LNCaP clone FGC (cell line): ENCODE results near the gene ATRN.

Source experiments
- DNase-seq: peaks from one replicate; pipeline ENCODE4 v3.0.0-alpha.2; 2011; ENCODE audit warnings: low read depth
- H3K4me3 ChIP-seq: 2 replicates; pipeline ENCODE4 v1.5.1; 2011; ENCODE audit warnings: mild to moderate bottlenecking, low read depth, low read length, control low read depth
- TF ChIP-seq, protein P1 (sequence below): IDR thresholded peaks from 2 replicates; pipeline ENCODE4 v1.5.1; 2012; ENCODE audit warnings: mild to moderate bottlenecking; ENCODE audit not compliant: control insufficient read depth, insufficient read depth; ENCODE audit errors: extremely low read depth

Gene ATRN

DNA sequence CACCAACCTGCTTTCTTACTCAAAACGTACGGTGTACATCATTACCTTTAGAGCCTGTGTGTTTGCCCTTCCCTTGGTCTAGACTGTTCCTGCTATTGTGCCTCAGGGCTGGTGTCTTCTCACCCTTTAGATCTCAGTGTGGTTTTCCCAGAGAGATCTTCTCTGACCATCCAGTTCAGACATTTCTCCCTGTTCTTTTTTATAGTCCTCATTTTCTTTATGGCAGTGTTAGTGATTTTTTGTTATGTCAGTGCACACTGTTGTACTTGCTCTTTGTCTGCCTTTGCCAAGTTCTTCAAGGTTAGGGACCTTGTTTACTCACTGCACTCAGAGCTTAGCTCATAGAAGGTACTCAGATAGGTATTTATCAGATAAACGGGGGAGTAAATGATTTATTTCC, 82.8 kb downstream of the ATRN start:
- TF ChIP-seq, protein P1, sequence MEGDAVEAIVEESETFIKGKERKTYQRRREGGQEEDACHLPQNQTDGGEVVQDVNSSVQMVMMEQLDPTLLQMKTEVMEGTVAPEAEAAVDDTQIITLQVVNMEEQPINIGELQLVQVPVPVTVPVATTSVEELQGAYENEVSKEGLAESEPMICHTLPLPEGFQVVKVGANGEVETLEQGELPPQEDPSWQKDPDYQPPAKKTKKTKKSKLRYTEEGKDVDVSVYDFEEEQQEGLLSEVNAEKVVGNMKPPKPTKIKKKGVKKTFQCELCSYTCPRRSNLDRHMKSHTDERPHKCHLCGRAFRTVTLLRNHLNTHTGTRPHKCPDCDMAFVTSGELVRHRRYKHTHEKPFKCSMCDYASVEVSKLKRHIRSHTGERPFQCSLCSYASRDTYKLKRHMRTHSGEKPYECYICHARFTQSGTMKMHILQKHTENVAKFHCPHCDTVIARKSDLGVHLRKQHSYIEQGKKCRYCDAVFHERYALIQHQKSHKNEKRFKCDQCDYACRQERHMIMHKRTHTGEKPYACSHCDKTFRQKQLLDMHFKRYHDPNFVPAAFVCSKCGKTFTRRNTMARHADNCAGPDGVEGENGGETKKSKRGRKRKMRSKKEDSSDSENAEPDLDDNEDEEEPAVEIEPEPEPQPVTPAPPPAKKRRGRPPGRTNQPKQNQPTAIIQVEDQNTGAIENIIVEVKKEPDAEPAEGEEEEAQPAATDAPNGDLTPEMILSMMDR = no peak
- no peak overlapping the region for H3K4me3 ChIP-seq
- no peak for DNase-seq

DNA sequence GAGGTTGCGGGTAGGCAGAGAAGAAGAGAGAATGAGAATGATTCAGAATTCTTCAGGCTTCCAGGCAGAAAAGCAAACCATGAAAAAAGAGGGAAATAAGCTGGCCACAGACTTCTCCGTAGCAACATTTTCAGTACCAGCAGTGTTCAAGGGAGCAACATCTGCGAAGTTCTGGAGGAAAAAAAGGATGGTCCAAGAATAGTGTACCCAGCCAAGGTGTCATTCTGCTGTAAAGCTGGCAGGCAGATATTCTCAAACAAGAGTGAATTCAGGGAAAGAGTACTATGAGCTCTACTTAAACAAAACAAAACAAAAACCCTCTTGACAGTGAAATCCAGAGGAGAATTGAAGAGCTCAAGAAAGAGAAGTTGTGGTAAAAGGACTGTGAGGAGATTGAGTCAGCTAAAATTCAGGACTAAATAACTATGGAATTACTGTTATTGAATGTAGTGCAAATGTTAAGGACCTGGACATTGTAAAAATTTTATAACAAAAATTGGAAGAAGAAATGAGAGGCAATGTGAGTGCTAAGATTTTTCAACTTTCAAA, 86.5 kb downstream of the ATRN start:
- H3K4me3 ChIP-seq = no peak overlapping the region
- TF ChIP-seq, protein P1 = no peak

DNA sequence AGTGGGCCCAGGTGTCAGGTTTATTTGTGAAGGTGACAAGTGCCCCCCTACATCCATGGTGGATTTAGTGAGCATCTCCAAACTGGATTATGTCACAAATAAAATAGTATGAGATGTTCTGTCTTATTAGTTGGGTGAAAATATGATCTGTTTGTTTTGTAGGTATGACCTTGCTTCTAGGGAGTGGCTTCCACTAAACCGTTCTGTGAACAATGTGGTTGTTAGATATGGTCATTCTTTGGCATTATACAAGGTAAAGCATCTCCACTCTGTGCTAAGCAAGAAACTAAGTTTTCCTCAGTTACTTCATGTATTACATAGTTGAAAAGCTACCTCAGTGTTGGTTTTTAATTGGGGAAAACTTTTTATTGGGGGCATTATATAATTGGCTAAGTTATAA, 88.4 kb downstream of the ATRN start:
- no peak overlapping the region for H3K4me3 ChIP-seq
- TF ChIP-seq, protein P1 = no peak
- no peak for DNase-seq

More for the DNA sequence above, 86.5 kb downstream of the ATRN start:
- no peak for DNase-seq

DNA sequence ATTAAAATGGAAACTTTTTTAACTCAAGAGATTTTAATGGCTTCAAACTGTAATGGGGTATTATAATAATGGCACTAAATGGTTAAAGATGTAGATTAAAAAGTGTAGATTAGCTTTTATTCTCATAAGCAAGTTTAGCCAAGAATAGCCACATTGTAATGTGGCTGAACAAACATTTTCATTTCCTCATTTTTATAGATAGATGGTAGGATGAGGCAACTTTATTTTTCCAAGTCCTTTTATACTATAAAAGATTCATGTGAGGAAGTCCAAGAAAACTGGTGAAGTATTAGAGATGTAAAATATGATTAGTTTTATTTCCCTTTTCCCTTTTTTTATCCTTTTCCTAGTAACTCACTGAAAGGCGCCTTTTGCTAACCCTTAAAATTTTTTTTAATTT, 88.8 kb downstream of the ATRN start:
- DNase-seq = no peak
- TF ChIP-seq, protein P1 = no peak

DNA sequence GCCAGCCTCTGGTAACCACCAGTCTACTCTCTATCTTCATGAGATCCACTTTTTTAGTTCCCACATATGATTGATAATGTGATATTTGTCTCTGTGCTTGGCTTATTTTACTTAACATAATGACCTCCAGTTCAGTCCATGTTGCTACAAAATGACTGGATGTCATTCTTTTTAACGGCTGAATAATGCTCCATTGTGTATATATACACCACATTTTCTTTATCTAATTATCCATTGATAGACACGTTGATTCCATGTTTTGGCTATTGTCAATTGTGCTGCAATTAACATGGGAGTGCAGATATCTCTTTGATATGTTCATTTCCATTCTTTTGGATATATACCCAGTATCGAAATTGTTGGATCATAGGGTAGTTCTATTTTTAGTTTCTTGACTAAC, 89.3 kb downstream of the ATRN start:
- no peak for DNase-seq

More for the DNA sequence above, 88.8 kb downstream of the ATRN start:
- H3K4me3 ChIP-seq = no peak overlapping the region

DNA sequence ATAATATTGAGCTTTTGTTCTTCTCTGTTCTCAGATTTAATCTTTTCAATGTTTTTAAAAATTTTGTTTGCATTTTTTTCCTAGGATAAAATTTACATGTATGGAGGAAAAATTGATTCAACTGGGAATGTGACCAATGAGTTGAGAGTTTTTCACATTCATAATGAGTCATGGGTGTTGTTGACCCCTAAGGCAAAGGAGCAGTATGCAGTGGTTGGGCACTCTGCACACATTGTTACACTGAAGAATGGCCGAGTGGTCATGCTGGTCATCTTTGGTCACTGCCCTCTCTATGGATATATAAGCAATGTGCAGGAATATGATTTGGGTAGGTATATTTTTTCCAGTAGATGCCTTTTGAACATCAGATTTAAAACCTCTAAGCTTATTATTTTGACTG, 89.8 kb downstream of the ATRN start:
- no peak overlapping the region for H3K4me3 ChIP-seq
- DNase-seq = no peak
- TF ChIP-seq, protein P1 = no peak

More for the DNA sequence above, 89.3 kb downstream of the ATRN start:
- TF ChIP-seq, protein P1 = no peak
- H3K4me3 ChIP-seq = no peak overlapping the region

DNA sequence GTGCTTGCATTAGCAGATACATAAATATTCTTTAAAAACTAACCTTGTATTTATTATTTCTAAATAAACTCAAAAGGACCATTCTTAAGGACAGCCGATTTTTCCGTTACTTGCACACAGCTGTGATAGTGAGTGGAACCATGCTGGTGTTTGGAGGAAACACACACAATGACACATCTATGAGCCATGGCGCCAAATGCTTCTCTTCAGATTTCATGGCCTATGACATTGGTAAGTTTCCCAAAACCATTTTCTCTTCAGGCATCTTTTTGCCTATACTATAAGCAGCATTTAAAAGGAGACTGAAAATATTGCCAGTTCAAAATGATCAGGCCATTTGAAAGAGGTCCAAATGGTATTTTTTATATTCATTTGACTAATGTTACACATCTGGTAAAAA, 92.3 kb downstream of the ATRN start:
- TF ChIP-seq, protein P1 = no peak
- DNase-seq = no peak

More for the DNA sequence above, 92.3 kb downstream of the ATRN start:
- H3K4me3 ChIP-seq = no peak overlapping the region
